ENCODE measurements around the gene CALU. TPM values are rescaled to one million over a fixed set of nuclear protein-coding genes. Genes with fewer than 3 reads are reported as not detected.

The CALU gene
- polyA plus RNA-seq, 4 donors = 6.0 to 75.3 (median 23.9) TPM

- FAIRE-seq = no peak
- 11 to 20% (median 16%) methylated on average over 30 to 45 of the region's 45 CpGs for WGBS, 3 donors
- Histone ChIP-seq H3K36me3 (ENCODE audit: control insufficient read depth in 3 of 3, insufficient read depth in 2 of 3, low read depth in 1 of 3, low read length in 3 of 3) (peaks cover 0 to 2% (median 0%) of the 10 kb centered on the region in 3 donors), H3K4me1 (ENCODE audit: control insufficient read depth in 3 of 3, insufficient read depth in 2 of 3, low read depth in 1 of 3, low read length in 2 of 3) (peaks cover 0 to 13% (median 0%) of the 10 kb centered on the region in 3 donors), H3K4me3 (ENCODE audit: low read depth in 1 of 3, low read length in 3 of 3) (peak overlapping the region; percentile 66 to 73 (median 68)), H3K9me3 (ENCODE audit: control insufficient read depth in 2 of 2, insufficient read depth in 1 of 2, low read depth in 1 of 2, low read length in 1 of 2) (no peaks in the 10 kb centered on the region), H3K27ac (ENCODE audit: low read depth in 1 of 3, low read length in 2 of 3) (peak overlapping the region in 1 of 3 donors; percentile 14), H3K27me3 (ENCODE audit: control insufficient read depth in 3 of 3, insufficient read depth in 3 of 3, low read length in 3 of 3) (peaks cover 0 to 39% (median 0%) of the 10 kb centered on the region in 3 donors)
- peak in 1 of 2 donors; percentile 29 for DNase-seq
Observed at GRCh38 chr7:128790315-128791041, 51.3 kb downstream of the CALU start.

GRCh38 chr7:128791121-128791971 lies 52.2 kb downstream of the CALU start, which contains the start of gene CCDC136:
CCDC136 (plus strand) TSS chr7:128791968; CDS start chr7:128792412, 444 bp downstream.
- H3K4me3 ChIP-seq (ENCODE audit: low read depth in 1 of 3, low read length in 3 of 3) = peak within 1 kb of the TSS; percentile 66 to 73 (median 68)
- FAIRE-seq (no peak), DNase-seq (peak; percentile 65 to 82)
- no peak within 1 kb of the TSS for H3K27ac ChIP-seq (ENCODE audit: low read depth in 1 of 3, low read length in 2 of 3)
- H3K4me1 ChIP-seq (ENCODE audit: control insufficient read depth in 3 of 3, insufficient read depth in 2 of 3, low read depth in 1 of 3, low read length in 2 of 3) = peaks cover 0 to 13% (median 0%) of the 10 kb centered on the region in 3 donors
- peaks cover 0 to 39% (median 0%) of the 10 kb centered on the region in 3 donors for H3K27me3 ChIP-seq (ENCODE audit: control insufficient read depth in 3 of 3, insufficient read depth in 3 of 3, low read length in 3 of 3)
- no peaks in the 10 kb centered on the region for H3K9me3 ChIP-seq (ENCODE audit: control insufficient read depth in 2 of 2, insufficient read depth in 1 of 2, low read depth in 1 of 2, low read length in 1 of 2)
- 0 to 1% (median 1%) methylated on average over 53 to 80 of the region's 80 CpGs for WGBS, 3 donors
- peaks cover 0 to 2% (median 0%) of the 10 kb centered on the region in 3 donors for H3K36me3 ChIP-seq (ENCODE audit: control insufficient read depth in 3 of 3, insufficient read depth in 2 of 3, low read depth in 1 of 3, low read length in 3 of 3)

DNA sequence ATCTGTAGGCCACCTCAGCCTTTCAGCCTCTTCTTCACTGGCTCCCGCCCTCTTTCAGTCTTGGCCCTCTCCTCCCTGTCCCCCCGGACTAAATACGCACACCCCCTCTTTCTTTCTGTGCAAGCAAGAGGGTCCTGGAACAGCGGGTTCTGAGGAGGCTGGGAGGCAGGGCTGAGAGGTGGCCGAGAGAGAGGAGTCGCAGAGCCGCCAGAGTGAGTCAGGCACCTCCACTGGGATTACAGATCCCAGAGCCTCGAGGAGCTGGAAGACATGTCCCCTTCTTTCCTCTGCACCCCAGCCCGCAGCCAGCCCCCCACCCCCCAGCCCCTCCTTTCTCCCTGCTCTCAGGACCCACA lies 52.8 kb downstream of the CALU start:
- Histone ChIP-seq H3K27me3 (ENCODE audit: control insufficient read depth in 3 of 3, insufficient read depth in 3 of 3, low read length in 3 of 3) (peaks cover 0 to 39% (median 0%) of the 10 kb centered on the region in 3 donors), H3K4me3 (ENCODE audit: low read depth in 1 of 3, low read length in 3 of 3) (peak overlapping the region in 2 of 3 donors; percentile 56 to 73), H3K4me1 (ENCODE audit: control insufficient read depth in 3 of 3, insufficient read depth in 2 of 3, low read depth in 1 of 3, low read length in 2 of 3) (peaks cover 0 to 13% (median 0%) of the 10 kb centered on the region in 3 donors), H3K27ac (ENCODE audit: low read depth in 1 of 3, low read length in 2 of 3) (no peak overlapping the region), H3K36me3 (ENCODE audit: control insufficient read depth in 3 of 3, insufficient read depth in 2 of 3, low read depth in 1 of 3, low read length in 3 of 3) (peaks cover 0 to 2% (median 0%) of the 10 kb centered on the region in 3 donors), H3K9me3 (ENCODE audit: control insufficient read depth in 2 of 2, insufficient read depth in 1 of 2, low read depth in 1 of 2, low read length in 1 of 2) (no peaks in the 10 kb centered on the region)
- no peak for DNase-seq
- FAIRE-seq = no peak
- WGBS, 3 donors = 15 to 31% (median 23%) methylated on average over 6 to 9 of the region's 9 CpGs

DNA sequence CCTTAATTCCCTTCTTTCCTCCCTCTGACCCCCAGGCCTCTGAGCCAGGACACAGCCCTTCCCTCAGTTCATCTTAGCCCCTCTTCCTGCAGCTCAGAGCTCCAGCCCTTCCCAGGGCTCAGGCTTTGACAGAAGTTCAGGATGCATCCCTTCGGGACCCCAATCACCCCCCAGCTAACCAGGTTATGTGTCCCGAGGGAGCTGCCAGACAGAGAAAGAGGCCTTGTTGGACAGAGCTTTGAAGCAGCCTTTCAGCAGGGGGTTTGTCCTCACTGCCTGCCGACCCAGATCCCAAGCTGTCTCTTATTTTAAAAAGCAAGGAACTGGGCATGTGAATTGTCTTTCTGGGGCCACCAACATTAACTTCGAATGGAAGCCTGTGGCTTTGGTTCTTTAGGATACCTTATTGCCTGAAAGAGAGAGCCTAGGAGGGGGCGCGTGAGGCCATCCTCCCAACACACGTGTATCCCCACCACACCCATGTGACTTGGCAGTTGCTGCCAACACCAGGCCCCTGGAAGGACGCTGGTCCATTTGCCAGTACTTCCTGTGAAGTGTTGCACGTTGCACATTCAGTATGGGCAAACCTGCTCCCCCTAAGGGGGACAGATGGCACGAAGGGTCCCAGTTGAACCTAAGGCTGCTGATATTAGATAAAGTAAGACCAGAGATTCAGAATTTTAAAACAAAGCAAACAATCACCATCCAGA lies 53.5 kb downstream of the CALU start:
- Histone ChIP-seq H3K4me1 (ENCODE audit: control insufficient read depth in 3 of 3, insufficient read depth in 2 of 3, low read depth in 1 of 3, low read length in 2 of 3) (peaks cover 0 to 13% (median 0%) of the 10 kb centered on the region in 3 donors), H3K27me3 (ENCODE audit: control insufficient read depth in 3 of 3, insufficient read depth in 3 of 3, low read length in 3 of 3) (peaks cover 0 to 39% (median 0%) of the 10 kb centered on the region in 3 donors), H3K4me3 (ENCODE audit: low read depth in 1 of 3, low read length in 3 of 3) (no peak overlapping the region), H3K36me3 (ENCODE audit: control insufficient read depth in 3 of 3, insufficient read depth in 2 of 3, low read depth in 1 of 3, low read length in 3 of 3) (peaks cover 0 to 2% (median 0%) of the 10 kb centered on the region in 3 donors), H3K27ac (ENCODE audit: low read depth in 1 of 3, low read length in 2 of 3) (no peak overlapping the region), H3K9me3 (ENCODE audit: control insufficient read depth in 2 of 2, insufficient read depth in 1 of 2, low read depth in 1 of 2, low read length in 1 of 2) (no peaks in the 10 kb centered on the region)
- FAIRE-seq (no peak), DNase-seq (no peak)
- 50 to 56% (median 54%) methylated on average over 10 of the region's 10 CpGs for WGBS, 3 donors

DNA sequence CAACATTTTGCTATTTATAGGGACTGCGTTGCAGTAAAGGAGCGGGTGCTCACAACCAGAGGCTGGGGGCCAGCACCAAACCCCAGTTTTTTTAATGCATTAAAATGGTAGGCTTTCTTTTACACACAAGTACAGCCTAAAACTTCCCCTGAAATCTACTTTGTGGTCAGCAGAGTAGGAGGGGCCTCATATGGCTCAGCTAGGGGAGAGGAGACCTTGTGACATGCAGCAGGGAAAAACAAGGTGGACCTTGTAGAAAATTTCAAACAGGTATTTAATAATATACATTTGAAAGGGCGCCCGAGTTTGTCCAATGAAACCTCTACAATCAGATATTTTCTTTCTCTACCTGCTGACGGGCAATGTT lies 54.0 kb downstream of the CALU start:
- Histone ChIP-seq H3K27me3 (ENCODE audit: control insufficient read depth in 3 of 3, insufficient read depth in 3 of 3, low read length in 3 of 3) (peaks cover 0 to 39% (median 0%) of the 10 kb centered on the region in 3 donors), H3K9me3 (ENCODE audit: control insufficient read depth in 2 of 2, insufficient read depth in 1 of 2, low read depth in 1 of 2, low read length in 1 of 2) (no peaks in the 10 kb centered on the region), H3K4me1 (ENCODE audit: control insufficient read depth in 3 of 3, insufficient read depth in 2 of 3, low read depth in 1 of 3, low read length in 2 of 3) (peaks cover 0 to 13% (median 0%) of the 10 kb centered on the region in 3 donors), H3K36me3 (ENCODE audit: control insufficient read depth in 3 of 3, insufficient read depth in 2 of 3, low read depth in 1 of 3, low read length in 3 of 3) (peaks cover 0 to 2% (median 0%) of the 10 kb centered on the region in 3 donors), H3K27ac (ENCODE audit: low read depth in 1 of 3, low read length in 2 of 3) (no peak overlapping the region), H3K4me3 (ENCODE audit: low read depth in 1 of 3, low read length in 3 of 3) (no peak overlapping the region)
- WGBS, 3 donors = 95 to 97% (median 97%) methylated on average over 5 of the region's 5 CpGs
- DNase-seq (no peak), FAIRE-seq (no peak)

DNA sequence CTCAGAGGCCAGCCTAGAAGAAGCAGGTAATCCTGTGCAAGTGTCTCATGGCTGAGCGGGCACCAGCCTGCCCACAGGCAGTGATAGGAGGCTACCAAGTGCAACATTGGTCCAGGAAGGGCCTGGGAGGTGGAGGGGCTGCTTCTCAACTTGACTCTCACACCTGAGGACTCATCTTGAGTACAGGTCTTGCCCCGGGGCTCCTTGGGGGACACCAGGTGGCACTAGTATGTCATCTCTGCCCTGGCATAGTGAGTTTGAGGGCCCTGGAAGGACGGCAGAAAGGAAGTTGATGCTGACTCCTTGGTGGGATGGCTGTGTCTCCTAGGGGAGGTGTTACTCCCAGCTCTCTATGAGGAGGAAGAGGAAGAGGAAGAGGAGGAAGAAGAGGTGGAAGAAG lies 54.9 kb downstream of the CALU start:
- DNase-seq (peak; percentile 13 to 36), FAIRE-seq (no peak)
- H3K27ac ChIP-seq (ENCODE audit: low read depth in 1 of 3, low read length in 2 of 3) = no peak overlapping the region
- WGBS, 3 donors = 37 to 58% (median 38%) methylated on average over 3 of the region's 3 CpGs
- H3K36me3 ChIP-seq (ENCODE audit: control insufficient read depth in 3 of 3, insufficient read depth in 2 of 3, low read depth in 1 of 3, low read length in 3 of 3) = peaks cover 0 to 2% (median 0%) of the 10 kb centered on the region in 3 donors
- peaks cover 0 to 13% (median 0%) of the 10 kb centered on the region in 3 donors for H3K4me1 ChIP-seq (ENCODE audit: control insufficient read depth in 3 of 3, insufficient read depth in 2 of 3, low read depth in 1 of 3, low read length in 2 of 3)
- H3K4me3 ChIP-seq (ENCODE audit: low read depth in 1 of 3, low read length in 3 of 3) = no peak overlapping the region
- peaks cover 0 to 31% (median 0%) of the 10 kb centered on the region in 3 donors for H3K27me3 ChIP-seq (ENCODE audit: control insufficient read depth in 3 of 3, insufficient read depth in 3 of 3, low read length in 3 of 3)
- no peaks in the 10 kb centered on the region for H3K9me3 ChIP-seq (ENCODE audit: control insufficient read depth in 2 of 2, insufficient read depth in 1 of 2, low read depth in 1 of 2, low read length in 1 of 2)

- FAIRE-seq = no peak
Observed at GRCh38 chr7:128794436-128794835, 55.3 kb downstream of the CALU start.

GRCh38 chr7:128795129-128795528 lies 56.0 kb downstream of the CALU start:
- H3K27me3 ChIP-seq (ENCODE audit: control insufficient read depth in 3 of 3, insufficient read depth in 3 of 3, low read length in 3 of 3) = peaks cover 0 to 24% (median 0%) of the 10 kb centered on the region in 3 donors

More at GRCh38 chr7:128794436-128794835, 55.3 kb downstream of the CALU start:
- peaks cover 0 to 13% (median 0%) of the 10 kb centered on the region in 3 donors for H3K4me1 ChIP-seq (ENCODE audit: control insufficient read depth in 3 of 3, insufficient read depth in 2 of 3, low read depth in 1 of 3, low read length in 2 of 3)
- peaks cover 0 to 2% (median 0%) of the 10 kb centered on the region in 3 donors for H3K36me3 ChIP-seq (ENCODE audit: control insufficient read depth in 3 of 3, insufficient read depth in 2 of 3, low read depth in 1 of 3, low read length in 3 of 3)
- DNase-seq = no peak
- WGBS, 3 donors = 85 to 96% (median 94%) methylated on average over 6 to 8 of the region's 8 CpGs
- H3K27me3 ChIP-seq (ENCODE audit: control insufficient read depth in 3 of 3, insufficient read depth in 3 of 3, low read length in 3 of 3) = peaks cover 0 to 27% (median 0%) of the 10 kb centered on the region in 3 donors
- no peak overlapping the region for H3K4me3 ChIP-seq (ENCODE audit: low read depth in 1 of 3, low read length in 3 of 3)
- no peaks in the 10 kb centered on the region for H3K9me3 ChIP-seq (ENCODE audit: control insufficient read depth in 2 of 2, insufficient read depth in 1 of 2, low read depth in 1 of 2, low read length in 1 of 2)
- H3K27ac ChIP-seq (ENCODE audit: low read depth in 1 of 3, low read length in 2 of 3) = no peak overlapping the region

More at GRCh38 chr7:128795129-128795528, 56.0 kb downstream of the CALU start:
- Histone ChIP-seq H3K4me3 (ENCODE audit: low read depth in 1 of 3, low read length in 3 of 3) (no peak overlapping the region), H3K27ac (ENCODE audit: low read depth in 1 of 3, low read length in 2 of 3) (no peak overlapping the region), H3K36me3 (ENCODE audit: control insufficient read depth in 3 of 3, insufficient read depth in 2 of 3, low read depth in 1 of 3, low read length in 3 of 3) (peaks cover 0 to 2% (median 0%) of the 10 kb centered on the region in 3 donors), H3K4me1 (ENCODE audit: control insufficient read depth in 3 of 3, insufficient read depth in 2 of 3, low read depth in 1 of 3, low read length in 2 of 3) (peaks cover 0 to 13% (median 0%) of the 10 kb centered on the region in 3 donors), H3K9me3 (ENCODE audit: control insufficient read depth in 2 of 2, insufficient read depth in 1 of 2, low read depth in 1 of 2, low read length in 1 of 2) (no peaks in the 10 kb centered on the region)
- no peak for FAIRE-seq
- WGBS, 3 donors = 87 to 91% (median 90%) methylated on average over 4 of the region's 4 CpGs
- no peak for DNase-seq

Measured in small intestine (tissue), 7 donors.